ENCODE results near the gene SMIM35. TPM values are rescaled to one million over a fixed set of nuclear protein-coding genes. Genes with fewer than 3 reads are reported as not detected.
A peak's percentile ranks its signal among the peaks of the same experiment; 100 is the strongest.

SMIM35 gene
- total and polyA plus RNA-seq, 4 donors: 0.15 TPM; not detected in 3

DNA sequence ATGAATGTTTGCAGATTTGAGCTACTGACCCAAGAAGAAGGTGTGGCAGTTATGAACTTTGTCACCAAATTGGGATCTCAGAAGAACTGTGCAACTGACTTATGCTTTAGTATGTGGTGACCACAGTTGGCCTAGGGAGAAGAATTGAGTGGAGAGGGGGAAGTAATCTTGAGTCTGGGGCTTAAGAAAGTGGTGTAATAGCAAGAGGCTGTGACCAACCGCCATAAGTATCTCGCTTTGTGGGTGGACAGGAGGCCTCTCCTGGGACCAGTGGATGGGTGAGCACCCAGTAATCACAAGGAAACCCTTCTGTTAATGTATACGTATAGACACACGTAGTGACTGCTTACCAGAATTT, 113.3 kb downstream of the SMIM35 start:
- no peaks in the 10 kb centered on the region for H3K4me1 ChIP-seq (ENCODE audit: control insufficient read depth in 1 of 2, insufficient read depth in 2 of 2, low read length in 2 of 2)
- ATAC-seq (ENCODE audit: low FRiP score): no peak

DNA sequence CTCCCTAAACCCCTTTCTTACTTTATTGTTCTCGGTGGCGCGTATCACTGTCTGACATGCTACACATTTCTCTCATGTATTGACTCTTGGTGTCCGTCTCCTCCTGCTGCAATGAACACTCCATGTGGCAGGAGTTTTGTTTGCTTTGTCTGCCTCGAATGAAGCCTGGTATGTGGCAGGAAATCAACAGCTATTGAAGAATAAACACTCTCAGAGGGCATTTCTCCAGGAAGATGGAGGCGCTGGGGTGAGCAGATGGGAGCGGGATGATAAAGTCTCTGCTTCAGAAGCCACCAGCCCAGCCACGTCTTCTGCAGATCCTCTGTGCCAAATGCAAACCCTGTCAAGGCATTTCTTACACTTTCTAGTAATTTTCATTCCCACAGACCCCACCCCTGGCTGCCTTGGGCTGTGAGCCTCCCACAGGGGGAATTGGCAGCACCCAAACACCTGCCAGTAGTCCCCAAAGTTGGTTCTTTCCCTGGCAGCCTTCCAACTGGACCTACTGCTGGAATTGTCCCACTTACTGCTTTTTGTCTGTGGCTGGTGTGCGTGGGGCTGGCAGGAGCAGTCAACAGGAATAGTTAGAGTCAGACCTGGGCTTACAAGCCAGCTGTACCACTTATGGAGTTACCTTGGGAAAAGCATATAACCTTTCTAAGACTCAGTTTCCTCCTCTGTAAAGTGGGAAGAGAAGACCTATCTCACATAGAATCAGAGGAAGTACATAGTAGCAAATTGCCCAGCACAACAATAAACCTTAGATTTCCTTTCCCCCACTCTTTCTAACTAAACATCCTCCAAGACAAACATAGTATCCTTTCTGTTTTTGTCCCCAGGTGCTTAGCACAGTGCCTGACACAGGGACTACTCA, 113.9 kb downstream of the SMIM35 start:
- no peaks in the 10 kb centered on the region for H3K9me3 ChIP-seq (ENCODE audit: control insufficient read depth, low read length)
- H3K27ac ChIP-seq (ENCODE audit: low read depth in 1 of 2, low read length in 2 of 2): no peak overlapping the region
- peaks cover 0 to 7% of the 10 kb centered on the region in 2 donors for H3K27me3 ChIP-seq (ENCODE audit: control insufficient read depth in 1 of 2, insufficient read depth in 2 of 2, low read length in 1 of 2)
- no peak overlapping the region for H3K4me3 ChIP-seq (ENCODE audit: low read length in 2 of 2)
- intact Hi-C loops (cut with DNase I): no loop called here
- H3K36me3 ChIP-seq (ENCODE audit: control insufficient read depth in 1 of 2, insufficient read depth in 2 of 2, low read length in 1 of 2): no peaks in the 10 kb centered on the region
- 10 to 23% methylated on average over 9 of the region's 9 CpGs for WGBS, 2 donors
- no peak for ATAC-seq (ENCODE audit: low FRiP score)
- H3K4me1 ChIP-seq (ENCODE audit: control insufficient read depth in 1 of 2, insufficient read depth in 2 of 2, low read length in 2 of 2): no peaks in the 10 kb centered on the region
- DNase-seq: no peak

More for the DNA sequence above, 113.3 kb downstream of the SMIM35 start:
- H3K9me3 ChIP-seq (ENCODE audit: control insufficient read depth, low read length): no peaks in the 10 kb centered on the region
- no peak for DNase-seq
- no peaks in the 10 kb centered on the region for H3K36me3 ChIP-seq (ENCODE audit: control insufficient read depth in 1 of 2, insufficient read depth in 2 of 2, low read length in 1 of 2)
- H3K4me3 ChIP-seq (ENCODE audit: low read length in 2 of 2): no peak overlapping the region
- 89 to 96% methylated on average over 4 of the region's 4 CpGs for WGBS, 2 donors
- peaks cover 0 to 5% of the 10 kb centered on the region in 2 donors for H3K27me3 ChIP-seq (ENCODE audit: control insufficient read depth in 1 of 2, insufficient read depth in 2 of 2, low read length in 1 of 2)
- intact Hi-C loops (cut with DNase I): no loop called here
- H3K27ac ChIP-seq (ENCODE audit: low read depth in 1 of 2, low read length in 2 of 2): no peak overlapping the region

DNA sequence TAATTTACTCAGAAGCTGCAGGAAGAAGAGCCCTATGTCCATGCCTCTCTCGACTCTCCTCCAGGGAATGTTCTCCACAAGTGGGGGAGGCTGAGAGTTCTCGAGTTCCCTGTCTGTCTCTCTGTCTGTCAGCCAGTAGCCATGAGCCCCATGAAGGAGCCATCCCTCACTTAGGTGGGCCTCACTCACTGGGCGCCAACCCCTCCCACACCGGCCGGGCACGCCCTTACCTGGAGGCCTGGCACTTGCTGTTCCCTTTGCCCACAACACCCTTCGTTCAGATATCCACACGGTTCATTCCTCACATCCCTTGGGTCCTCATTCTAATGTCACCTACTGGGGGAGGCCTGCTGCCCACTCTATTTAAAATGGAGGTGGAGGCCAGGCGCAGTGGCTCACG, 114.7 kb downstream of the SMIM35 start:
- Histone ChIP-seq H3K27ac (ENCODE audit: low read depth in 1 of 2, low read length in 2 of 2) (no peak overlapping the region), H3K27me3 (ENCODE audit: control insufficient read depth in 1 of 2, insufficient read depth in 2 of 2, low read length in 1 of 2) (peaks cover 0 to 7% of the 10 kb centered on the region in 2 donors), H3K36me3 (ENCODE audit: control insufficient read depth in 1 of 2, insufficient read depth in 2 of 2, low read length in 1 of 2) (no peaks in the 10 kb centered on the region), H3K4me1 (ENCODE audit: control insufficient read depth in 1 of 2, insufficient read depth in 2 of 2, low read length in 2 of 2) (no peaks in the 10 kb centered on the region), H3K9me3 (ENCODE audit: control insufficient read depth, low read length) (no peaks in the 10 kb centered on the region), H3K4me3 (ENCODE audit: low read length in 2 of 2) (no peak overlapping the region)
- intact Hi-C loops (cut with DNase I): no loop called here
- WGBS, 2 donors: 79 to 85% methylated on average over 10 of the region's 10 CpGs
- no peak for ATAC-seq (ENCODE audit: low FRiP score)
- no peak for DNase-seq

DNA sequence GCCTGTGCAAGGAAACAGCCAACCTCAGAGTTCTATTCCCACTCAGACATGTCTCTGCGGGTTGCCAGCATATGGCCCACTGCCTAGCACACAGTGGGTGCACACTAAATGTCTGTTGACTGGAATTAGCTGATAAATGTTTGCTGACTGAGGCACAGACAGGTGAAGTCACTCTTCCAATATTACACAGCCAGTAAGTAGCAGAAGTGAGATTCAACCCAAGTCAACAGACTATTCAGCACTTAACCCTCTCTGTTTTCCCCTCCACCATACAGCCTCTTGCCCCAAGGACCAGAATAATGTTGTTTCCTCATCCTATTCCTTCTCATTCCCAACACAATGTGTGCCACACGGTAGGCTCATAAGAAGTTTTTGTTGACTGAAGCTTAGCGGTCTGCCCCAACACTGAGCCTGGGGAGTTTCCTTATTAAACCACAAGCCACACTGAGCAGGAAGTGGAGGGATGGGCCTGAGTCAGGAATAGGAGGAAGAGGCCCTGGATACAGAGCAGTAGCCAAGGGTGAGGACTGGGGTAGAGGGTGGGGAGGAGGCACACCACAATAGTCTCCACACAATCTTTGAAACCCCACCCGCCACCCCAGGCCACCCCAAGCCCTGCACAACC, 116.3 kb downstream of the SMIM35 start:
- H3K4me3 ChIP-seq (ENCODE audit: low read length in 2 of 2): no peak overlapping the region
- H3K36me3 ChIP-seq (ENCODE audit: control insufficient read depth in 1 of 2, insufficient read depth in 2 of 2, low read length in 1 of 2): no peaks in the 10 kb centered on the region
- intact Hi-C loops (cut with DNase I): no loop called here
- no peaks in the 10 kb centered on the region for H3K9me3 ChIP-seq (ENCODE audit: control insufficient read depth, low read length)
- no peaks in the 10 kb centered on the region for H3K4me1 ChIP-seq (ENCODE audit: control insufficient read depth in 1 of 2, insufficient read depth in 2 of 2, low read length in 2 of 2)
- H3K27me3 ChIP-seq (ENCODE audit: control insufficient read depth in 1 of 2, insufficient read depth in 2 of 2, low read length in 1 of 2): peaks cover 0 to 7% of the 10 kb centered on the region in 2 donors
- ATAC-seq (ENCODE audit: low FRiP score): peak; percentile 19
- WGBS, 2 donors: 65 to 74% methylated on average over 3 to 4 of the region's 4 CpGs
- peak in 1 of 2 donors; percentile 65 for DNase-seq
- H3K27ac ChIP-seq (ENCODE audit: low read depth in 1 of 2, low read length in 2 of 2): no peak overlapping the region

DNA sequence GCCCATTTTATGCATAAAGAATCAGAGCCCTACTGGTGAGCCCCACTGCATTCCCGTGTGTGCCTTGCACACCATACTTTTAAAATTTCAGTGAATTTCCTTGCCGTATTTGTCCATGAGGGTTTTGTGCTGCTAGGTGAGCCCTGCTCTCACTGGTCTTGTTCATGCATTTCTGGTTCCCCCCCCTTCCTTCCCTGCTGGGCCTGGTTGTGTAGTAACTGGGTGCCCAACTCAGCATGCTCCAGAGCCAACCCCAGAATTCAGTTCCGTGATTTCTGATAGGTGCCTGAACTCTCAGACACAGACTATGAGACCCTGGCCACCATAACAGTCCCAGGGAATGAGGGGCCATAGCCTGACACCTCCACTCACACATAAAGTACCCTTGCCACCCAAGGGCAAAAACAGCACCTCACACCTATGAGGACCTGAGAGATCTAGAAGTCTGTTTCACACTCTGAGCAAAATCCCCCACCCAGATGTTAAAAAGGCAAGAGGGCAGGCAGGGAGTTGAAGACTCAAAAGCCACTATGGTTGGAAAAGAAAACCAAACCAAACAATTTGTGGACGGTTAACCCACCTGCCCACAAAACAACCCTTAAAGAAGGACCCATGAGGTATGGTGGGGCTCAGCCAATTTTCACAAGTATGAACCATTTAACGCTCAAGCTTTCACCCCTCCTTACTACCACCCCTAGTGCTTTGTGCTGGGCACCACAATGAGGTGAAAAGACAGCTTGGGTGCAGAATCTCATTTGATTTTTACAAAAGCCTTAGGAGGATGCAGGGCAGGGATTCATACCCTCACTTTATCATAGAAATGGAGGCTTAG, 117.4 kb downstream of the SMIM35 start:
- no peaks in the 10 kb centered on the region for H3K36me3 ChIP-seq (ENCODE audit: control insufficient read depth in 1 of 2, insufficient read depth in 2 of 2, low read length in 1 of 2)
- no peak overlapping the region for H3K27ac ChIP-seq (ENCODE audit: low read depth in 1 of 2, low read length in 2 of 2)
- H3K4me1 ChIP-seq (ENCODE audit: control insufficient read depth in 1 of 2, insufficient read depth in 2 of 2, low read length in 2 of 2): no peaks in the 10 kb centered on the region
- peaks cover 0 to 7% of the 10 kb centered on the region in 2 donors for H3K27me3 ChIP-seq (ENCODE audit: control insufficient read depth in 1 of 2, insufficient read depth in 2 of 2, low read length in 1 of 2)
- DNase-seq (no peak), ATAC-seq (ENCODE audit: low FRiP score) (no peak)
- WGBS, 2 donors: 83 to 85% methylated on average over 5 of the region's 5 CpGs
- no peaks in the 10 kb centered on the region for H3K9me3 ChIP-seq (ENCODE audit: control insufficient read depth, low read length)
- intact Hi-C loops (cut with DNase I): no loop called here
- no peak overlapping the region for H3K4me3 ChIP-seq (ENCODE audit: low read length in 2 of 2)

DNA sequence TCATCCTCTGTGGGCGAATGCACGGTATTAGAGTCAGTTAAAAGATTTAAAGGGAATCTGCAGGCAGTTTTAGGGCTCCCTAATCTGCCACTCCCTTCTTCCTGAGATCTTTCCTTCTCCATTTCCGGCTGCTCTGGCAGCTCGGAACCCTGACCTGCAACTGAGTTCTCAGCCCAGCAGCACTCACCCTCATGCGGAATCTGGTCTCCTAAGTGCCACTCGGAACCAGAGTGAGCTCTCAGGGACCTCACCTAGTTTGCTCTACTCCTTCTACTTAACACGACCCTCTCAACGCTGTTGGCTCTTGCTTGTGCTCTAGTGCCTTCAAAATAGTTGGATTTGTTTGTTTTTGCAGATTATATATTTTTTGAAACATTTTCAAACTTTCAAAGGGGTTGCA, 119.9 kb downstream of the SMIM35 start:
- ATAC-seq (ENCODE audit: low FRiP score) (no peak), DNase-seq (no peak)
- intact Hi-C loops (cut with DNase I): no loop called here
- WGBS, 2 donors: 54 to 68% methylated on average over 8 of the region's 8 CpGs
- no peaks in the 10 kb centered on the region for H3K9me3 ChIP-seq (ENCODE audit: control insufficient read depth, low read length)
- H3K27ac ChIP-seq (ENCODE audit: low read depth in 1 of 2, low read length in 2 of 2): no peak overlapping the region
- peaks cover 0 to 5% of the 10 kb centered on the region in 2 donors for H3K27me3 ChIP-seq (ENCODE audit: control insufficient read depth in 1 of 2, insufficient read depth in 2 of 2, low read length in 1 of 2)
- H3K4me3 ChIP-seq (ENCODE audit: low read length in 2 of 2): no peak overlapping the region
- no peaks in the 10 kb centered on the region for H3K4me1 ChIP-seq (ENCODE audit: control insufficient read depth in 1 of 2, insufficient read depth in 2 of 2, low read length in 2 of 2)
- no peaks in the 10 kb centered on the region for H3K36me3 ChIP-seq (ENCODE audit: control insufficient read depth in 1 of 2, insufficient read depth in 2 of 2, low read length in 1 of 2)

DNA sequence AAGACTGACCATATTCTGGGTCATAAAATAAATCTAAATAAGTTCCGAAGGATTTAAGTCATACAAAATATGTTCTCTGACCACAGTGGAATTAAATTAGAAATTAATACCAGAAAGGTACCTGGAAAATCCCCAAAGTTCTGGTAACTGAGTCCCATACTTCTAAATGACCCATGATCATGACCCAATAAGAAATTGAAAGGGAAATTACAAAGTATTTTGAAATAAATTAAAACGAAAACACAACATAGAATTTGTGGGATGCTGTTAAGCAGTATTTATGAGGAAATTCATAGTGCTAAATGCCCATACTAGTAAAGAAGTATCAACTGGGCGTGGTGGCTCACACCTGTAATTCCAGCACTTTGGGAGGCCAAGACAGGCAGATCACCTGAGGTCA, 123.9 kb downstream of the SMIM35 start:
- Histone ChIP-seq H3K27me3 (ENCODE audit: control insufficient read depth in 1 of 2, insufficient read depth in 2 of 2, low read length in 1 of 2) (no peaks in the 10 kb centered on the region), H3K4me3 (ENCODE audit: low read length in 2 of 2) (no peak overlapping the region), H3K4me1 (ENCODE audit: control insufficient read depth in 1 of 2, insufficient read depth in 2 of 2, low read length in 2 of 2) (no peaks in the 10 kb centered on the region), H3K27ac (ENCODE audit: low read depth in 1 of 2, low read length in 2 of 2) (no peak overlapping the region), H3K9me3 (ENCODE audit: control insufficient read depth, low read length) (no peaks in the 10 kb centered on the region), H3K36me3 (ENCODE audit: control insufficient read depth in 1 of 2, insufficient read depth in 2 of 2, low read length in 1 of 2) (no peaks in the 10 kb centered on the region)
- no peak for DNase-seq
- WGBS, 2 donors: 92% methylated on average over 3 of the region's 3 CpGs
- no peak for ATAC-seq (ENCODE audit: low FRiP score)
- intact Hi-C loops (cut with DNase I): no loop called here

DNA sequence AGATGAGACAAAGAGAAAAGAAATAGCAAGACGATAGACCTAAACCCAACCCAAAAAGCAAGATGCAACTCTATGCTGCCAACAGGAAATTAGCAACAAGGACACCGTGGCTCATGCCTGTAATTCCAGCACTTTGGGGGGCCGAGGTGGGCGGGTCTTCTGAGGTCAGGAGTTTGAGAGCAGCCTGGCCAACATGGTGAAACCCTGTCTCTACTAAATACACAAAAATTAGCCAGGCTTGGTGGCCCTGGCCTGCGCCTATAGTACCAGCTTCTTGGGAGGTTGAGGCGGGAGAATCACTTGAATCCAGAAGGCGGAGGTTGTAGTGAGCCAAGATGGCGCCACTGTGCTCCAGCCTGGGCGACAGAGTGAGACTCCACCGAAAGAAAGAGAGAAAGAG, 124.9 kb downstream of the SMIM35 start:
- intact Hi-C loops (cut with DNase I): no loop called here
- Histone ChIP-seq H3K36me3 (ENCODE audit: control insufficient read depth in 1 of 2, insufficient read depth in 2 of 2, low read length in 1 of 2) (no peaks in the 10 kb centered on the region), H3K4me1 (ENCODE audit: control insufficient read depth in 1 of 2, insufficient read depth in 2 of 2, low read length in 2 of 2) (no peaks in the 10 kb centered on the region), H3K9me3 (ENCODE audit: control insufficient read depth, low read length) (no peaks in the 10 kb centered on the region), H3K27ac (ENCODE audit: low read depth in 1 of 2, low read length in 2 of 2) (no peak overlapping the region), H3K27me3 (ENCODE audit: control insufficient read depth in 1 of 2, insufficient read depth in 2 of 2, low read length in 1 of 2) (no peaks in the 10 kb centered on the region), H3K4me3 (ENCODE audit: low read length in 2 of 2) (no peak overlapping the region)
- no peak for DNase-seq
- ATAC-seq (ENCODE audit: low FRiP score): no peak
- 84 to 85% methylated on average over 10 of the region's 10 CpGs for WGBS, 2 donors

Measured in aorta (tissue), 5 donors.